Sigmoid colon (tissue), 4 donors: Measurements from ENCODE around the gene EMP1.

ENCODE experiments used
- CTCF ChIP-seq, 4 experiments: fragments of 450-650 bp in 3 of 4; fragments of 200-600 bp in 1 of 4; IDR thresholded peaks; one replicate each; pipeline ENCODE4 v1.5.1; 2016 to 2019; ENCODE audit warnings: antibody characterized with exemption in 4 of 4, mild to moderate bottlenecking in 3 of 4, moderate library complexity in 2 of 4
- EP300 ChIP-seq, 4 donors: sonication (generic); formaldehyde crosslinking; IDR thresholded peaks; one replicate each; pipeline ENCODE4 v1.6.1; 2017; ENCODE audit warnings: antibody characterized with exemption in 4 of 4
- POLR2A ChIP-seq, 2 donors: fragments of 450-650 bp; IDR thresholded peaks; one replicate each; pipeline ENCODE4 v1.6.1; 2016; ENCODE audit warnings: antibody characterized with exemption in 2 of 2, mild to moderate bottlenecking in 2 of 2, moderate library complexity in 2 of 2
- POLR2AphosphoS5 ChIP-seq, 4 donors: sonication (generic); formaldehyde crosslinking; IDR thresholded peaks; one replicate each; pipeline ENCODE4 v1.6.1; 2017; ENCODE audit warnings: antibody characterized with exemption in 4 of 4

GRCh38 chr12:13233830-13234641, 37.5 kb downstream of the EMP1 start:
- TF ChIP-seq POLR2A (IDR thresholded peaks at IDR 0.05) (no peak), POLR2AphosphoS5 (IDR thresholded peaks at IDR 0.05) (no peak), CTCF (IDR thresholded peaks at IDR 0.05) (peak; percentile 18 to 78 (median 46)), EP300 (IDR thresholded peaks at IDR 0.05) (no peak)
